ENCODE measurements around the gene CACNA2D1.

Gene CACNA2D1

GRCh38 chr7:82469207-82469606 lies 25.6 kb upstream of the CACNA2D1 start:
- no peak overlapping the region for H3K4me3 ChIP-seq (replicated peaks; ENCODE audit: low read depth, low read length)
- TF ChIP-seq, protein P1, sequence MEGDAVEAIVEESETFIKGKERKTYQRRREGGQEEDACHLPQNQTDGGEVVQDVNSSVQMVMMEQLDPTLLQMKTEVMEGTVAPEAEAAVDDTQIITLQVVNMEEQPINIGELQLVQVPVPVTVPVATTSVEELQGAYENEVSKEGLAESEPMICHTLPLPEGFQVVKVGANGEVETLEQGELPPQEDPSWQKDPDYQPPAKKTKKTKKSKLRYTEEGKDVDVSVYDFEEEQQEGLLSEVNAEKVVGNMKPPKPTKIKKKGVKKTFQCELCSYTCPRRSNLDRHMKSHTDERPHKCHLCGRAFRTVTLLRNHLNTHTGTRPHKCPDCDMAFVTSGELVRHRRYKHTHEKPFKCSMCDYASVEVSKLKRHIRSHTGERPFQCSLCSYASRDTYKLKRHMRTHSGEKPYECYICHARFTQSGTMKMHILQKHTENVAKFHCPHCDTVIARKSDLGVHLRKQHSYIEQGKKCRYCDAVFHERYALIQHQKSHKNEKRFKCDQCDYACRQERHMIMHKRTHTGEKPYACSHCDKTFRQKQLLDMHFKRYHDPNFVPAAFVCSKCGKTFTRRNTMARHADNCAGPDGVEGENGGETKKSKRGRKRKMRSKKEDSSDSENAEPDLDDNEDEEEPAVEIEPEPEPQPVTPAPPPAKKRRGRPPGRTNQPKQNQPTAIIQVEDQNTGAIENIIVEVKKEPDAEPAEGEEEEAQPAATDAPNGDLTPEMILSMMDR (IDR thresholded peaks at IDR 0.05; ENCODE audit: low read depth, low read length, missing control alignments): no peak
- DNase-seq (ENCODE audit: extremely low read depth, low read depth): no peak

DNA sequence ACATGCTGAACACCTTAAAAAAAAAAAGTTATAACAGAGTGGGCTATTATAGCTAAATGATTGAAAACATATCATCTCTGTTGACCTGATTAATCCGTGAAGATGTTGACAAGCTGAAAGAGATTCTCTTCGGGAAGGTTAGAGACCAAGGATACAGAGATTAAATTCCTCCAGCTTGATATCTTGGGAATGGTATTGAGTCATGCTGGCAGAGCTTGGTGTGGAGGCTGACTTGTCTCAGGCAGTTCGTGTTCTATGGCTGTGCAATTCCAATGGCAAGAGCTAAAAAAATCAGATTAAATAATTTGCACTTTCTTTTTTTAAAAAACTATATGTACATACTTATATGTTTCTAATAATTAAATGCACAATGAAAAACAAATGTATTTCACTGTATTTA lies 24.9 kb upstream of the CACNA2D1 start:
- H3K4me3 ChIP-seq (replicated peaks; ENCODE audit: low read depth, low read length): no peak overlapping the region
- DNase-seq (ENCODE audit: extremely low read depth, low read depth): no peak
- TF ChIP-seq, protein P1 (IDR thresholded peaks at IDR 0.05; ENCODE audit: low read depth, low read length, missing control alignments): no peak

DNA sequence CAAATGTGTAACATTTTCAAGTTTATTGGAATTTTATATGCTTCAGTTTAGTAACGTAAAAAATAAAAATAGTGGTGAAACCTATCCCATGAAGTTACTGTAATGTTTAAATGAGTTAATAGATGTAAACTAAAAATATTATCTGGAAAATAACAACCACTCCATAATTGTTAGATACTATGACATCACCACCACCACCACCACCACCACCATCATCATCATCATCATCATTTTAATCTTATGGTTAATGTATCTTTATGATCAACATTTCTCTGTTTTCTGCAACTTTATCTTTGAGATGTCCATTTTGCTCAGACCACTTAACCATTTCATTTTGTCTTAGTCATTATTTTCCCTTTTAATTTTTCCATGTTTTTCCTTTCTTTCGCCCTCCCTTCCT lies 23.4 kb upstream of the CACNA2D1 start:
- TF ChIP-seq, protein P1 (IDR thresholded peaks at IDR 0.05; ENCODE audit: low read depth, low read length, missing control alignments): no peak
- no peak overlapping the region for H3K4me3 ChIP-seq (replicated peaks; ENCODE audit: low read depth, low read length)
- no peak for DNase-seq (ENCODE audit: extremely low read depth, low read depth)

- DNase-seq (ENCODE audit: extremely low read depth, low read depth): no peak
- TF ChIP-seq, protein P1 (IDR thresholded peaks at IDR 0.05; ENCODE audit: low read depth, low read length, missing control alignments): no peak
- H3K4me3 ChIP-seq (replicated peaks; ENCODE audit: low read depth, low read length): no peak overlapping the region
Measured at GRCh38 chr7:82464372-82464771, 20.8 kb upstream of the CACNA2D1 start.

GRCh38 chr7:82455295-82455694 lies 11.7 kb upstream of the CACNA2D1 start:
- DNase-seq (ENCODE audit: extremely low read depth, low read depth): no peak
- TF ChIP-seq, protein P1 (IDR thresholded peaks at IDR 0.05; ENCODE audit: low read depth, low read length, missing control alignments): no peak
- no peak overlapping the region for H3K4me3 ChIP-seq (replicated peaks; ENCODE audit: low read depth, low read length)

DNA sequence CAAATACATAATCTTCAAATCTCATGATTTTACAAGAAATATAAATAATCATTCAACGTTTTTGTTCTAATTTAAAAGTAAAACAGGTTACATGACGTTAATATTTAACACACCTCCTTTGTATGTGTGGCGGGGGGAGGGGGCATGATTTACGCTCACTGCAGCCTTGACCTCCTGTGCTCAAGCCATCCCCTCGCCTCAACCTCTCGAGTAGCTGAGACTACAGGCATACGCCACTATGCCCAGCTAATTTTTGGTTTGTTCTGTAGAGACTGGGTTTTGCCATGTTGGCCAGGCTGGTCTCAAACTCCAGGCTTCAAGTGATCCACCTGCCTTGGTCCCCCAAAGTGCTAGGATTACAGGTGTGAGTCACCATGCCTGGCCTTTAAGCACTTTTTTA lies 7.2 kb upstream of the CACNA2D1 start:
- DNase-seq (ENCODE audit: extremely low read depth, low read depth): no peak
- H3K4me3 ChIP-seq (replicated peaks; ENCODE audit: low read depth, low read length): no peak overlapping the region
- TF ChIP-seq, protein P1 (IDR thresholded peaks at IDR 0.05; ENCODE audit: low read depth, low read length, missing control alignments): no peak

DNA sequence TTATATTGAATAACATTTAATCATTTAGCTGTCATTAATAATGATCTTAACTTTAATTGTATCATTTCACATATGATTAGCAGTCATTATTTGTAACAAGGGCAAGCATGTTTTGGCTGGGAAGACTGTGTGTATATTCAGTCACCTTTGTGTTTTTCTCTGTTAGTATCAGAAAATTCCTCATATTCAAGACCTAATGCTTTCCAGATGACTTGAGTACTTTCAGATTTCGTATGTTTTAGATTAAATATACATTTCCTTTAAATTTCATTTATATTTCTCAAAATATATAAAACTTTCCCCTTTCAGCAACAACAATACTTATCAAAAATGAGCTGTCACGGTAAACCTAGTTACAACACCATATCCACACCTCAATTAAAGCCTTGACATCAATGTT lies 6.3 kb upstream of the CACNA2D1 start:
- no peak for DNase-seq (ENCODE audit: extremely low read depth, low read depth)
- no peak overlapping the region for H3K4me3 ChIP-seq (replicated peaks; ENCODE audit: low read depth, low read length)
- TF ChIP-seq, protein P1 (IDR thresholded peaks at IDR 0.05; ENCODE audit: low read depth, low read length, missing control alignments): no peak
